ENCODE measurements around the gene GMEB1.
"Not testable (repeated sequence)": the region's sequence is repeated elsewhere in the genome, so short reads cannot be mapped to it uniquely, and the experiment has no call there.

GMEB1 gene

GRCh38 chr1:28750771-28751294, 82.2 kb downstream of the GMEB1 start:
- not testable (repeated sequence) for DNase-seq (ENCODE audit: low read depth)

DNA sequence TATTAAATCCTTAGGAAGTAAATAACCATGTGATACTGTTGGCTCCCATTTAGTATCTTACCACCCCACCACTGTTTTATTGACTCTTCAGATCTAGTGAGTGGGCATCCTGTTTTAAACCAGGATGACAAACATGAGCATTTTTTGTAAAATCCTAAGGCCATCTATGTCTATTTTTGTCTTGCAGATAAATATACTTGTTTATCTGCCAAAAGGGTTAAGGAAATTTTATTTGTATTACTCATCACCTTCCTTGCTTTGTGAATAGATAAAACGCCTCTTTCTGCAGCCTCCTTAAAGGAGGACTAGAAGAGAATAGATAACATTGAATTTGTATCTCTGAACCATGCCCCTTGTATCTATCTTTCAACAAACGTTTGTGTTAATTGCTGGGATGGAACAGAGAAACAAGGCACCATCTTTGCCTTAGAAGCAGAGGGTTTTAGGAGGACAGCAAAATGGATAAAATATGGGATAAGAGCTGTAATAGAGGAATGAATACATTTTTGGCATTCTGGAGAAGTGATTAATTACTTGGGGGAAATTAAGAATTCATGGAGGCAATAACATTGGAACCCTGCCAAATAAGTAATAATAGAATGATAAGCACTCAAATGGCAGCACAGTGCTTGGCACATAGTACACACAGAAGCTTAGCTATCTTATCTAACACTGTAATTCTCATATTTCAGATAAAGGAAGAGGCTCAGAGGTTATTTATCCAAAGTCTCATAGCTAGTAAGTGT, 82.9 kb downstream of the GMEB1 start:
- no peak for DNase-seq (ENCODE audit: low read depth)

DNA sequence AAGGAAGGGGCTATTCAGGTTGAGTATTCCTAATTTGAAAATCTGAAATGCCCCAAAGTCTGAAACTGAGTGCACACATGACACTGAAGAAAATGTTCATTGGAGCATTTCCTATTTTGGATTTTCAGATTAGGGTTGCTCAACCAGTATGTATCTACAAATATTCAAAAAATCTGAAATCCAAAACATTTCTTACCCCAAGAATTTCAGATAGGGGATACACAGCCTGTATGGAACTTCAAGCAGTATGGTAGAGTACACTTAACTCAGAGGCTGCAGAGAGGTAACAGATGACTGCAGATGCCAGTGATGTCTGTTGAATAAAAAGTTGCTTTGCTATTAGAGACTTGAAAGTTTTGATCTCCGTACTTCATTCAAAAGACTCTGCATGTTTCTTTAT, 87.1 kb downstream of the GMEB1 start:
- DNase-seq (ENCODE audit: low read depth): no peak

DNA sequence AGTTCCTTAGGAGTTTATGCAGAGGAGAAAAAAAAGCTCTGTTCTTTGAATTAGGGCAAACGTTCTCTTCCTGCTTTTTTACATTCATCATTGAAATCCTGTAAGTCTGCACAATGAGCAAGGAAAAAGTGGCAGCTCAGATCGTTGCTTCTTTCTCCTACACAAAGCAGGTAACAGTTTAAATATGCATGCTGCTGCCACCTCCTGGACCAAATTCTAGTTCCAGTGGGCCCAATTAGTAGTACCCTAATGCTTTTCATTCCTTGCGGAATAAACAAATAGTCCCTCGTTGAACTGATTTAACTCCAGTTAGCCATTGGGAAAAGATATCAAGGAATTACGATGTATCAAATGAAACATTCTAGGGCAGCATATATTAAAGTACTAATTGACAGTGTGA, 88.3 kb downstream of the GMEB1 start:
- DNase-seq (ENCODE audit: low read depth): no peak

GRCh38 chr1:28758420-28758819, 89.8 kb downstream of the GMEB1 start:
- no peak for DNase-seq (ENCODE audit: low read depth)

GRCh38 chr1:28759257-28759656, 90.7 kb downstream of the GMEB1 start:
- DNase-seq (ENCODE audit: low read depth): no peak

- DNase-seq (ENCODE audit: low read depth): no peak
These were observed 92.6 kb downstream of the GMEB1 start for GRCh38 chr1:28761189-28761588.

GRCh38 chr1:28766532-28767183, 98.1 kb downstream of the GMEB1 start:
- no peak for DNase-seq (ENCODE audit: low read depth)

Data from stimulated activated CD8-positive, alpha-beta memory T cell treated with anti-CD3 and anti-CD28 coated beads, Interleukin-12 subunit alpha, Interleukin-12 subunit beta, amount 100 ng/mL, for 4 hours (primary cell).